Measurements from ENCODE around the gene GZMM. TPM values are rescaled to one million over a fixed set of nuclear protein-coding genes. Genes with fewer than 3 reads are reported as not detected.
A peak's percentile ranks its signal among the peaks of the same experiment; 100 is the strongest.

The GZMM gene
- total and polyA plus RNA-seq, 2 of the 13 experiments (the other 11 are each of a cell fraction or from before 2014, with no cell fraction given), result 0.07 TPM; not detected in 1

GRCh38 chr19:524062-524674 lies 19.7 kb upstream of the GZMM start (continued):
- TF ChIP-seq, protein P1, sequence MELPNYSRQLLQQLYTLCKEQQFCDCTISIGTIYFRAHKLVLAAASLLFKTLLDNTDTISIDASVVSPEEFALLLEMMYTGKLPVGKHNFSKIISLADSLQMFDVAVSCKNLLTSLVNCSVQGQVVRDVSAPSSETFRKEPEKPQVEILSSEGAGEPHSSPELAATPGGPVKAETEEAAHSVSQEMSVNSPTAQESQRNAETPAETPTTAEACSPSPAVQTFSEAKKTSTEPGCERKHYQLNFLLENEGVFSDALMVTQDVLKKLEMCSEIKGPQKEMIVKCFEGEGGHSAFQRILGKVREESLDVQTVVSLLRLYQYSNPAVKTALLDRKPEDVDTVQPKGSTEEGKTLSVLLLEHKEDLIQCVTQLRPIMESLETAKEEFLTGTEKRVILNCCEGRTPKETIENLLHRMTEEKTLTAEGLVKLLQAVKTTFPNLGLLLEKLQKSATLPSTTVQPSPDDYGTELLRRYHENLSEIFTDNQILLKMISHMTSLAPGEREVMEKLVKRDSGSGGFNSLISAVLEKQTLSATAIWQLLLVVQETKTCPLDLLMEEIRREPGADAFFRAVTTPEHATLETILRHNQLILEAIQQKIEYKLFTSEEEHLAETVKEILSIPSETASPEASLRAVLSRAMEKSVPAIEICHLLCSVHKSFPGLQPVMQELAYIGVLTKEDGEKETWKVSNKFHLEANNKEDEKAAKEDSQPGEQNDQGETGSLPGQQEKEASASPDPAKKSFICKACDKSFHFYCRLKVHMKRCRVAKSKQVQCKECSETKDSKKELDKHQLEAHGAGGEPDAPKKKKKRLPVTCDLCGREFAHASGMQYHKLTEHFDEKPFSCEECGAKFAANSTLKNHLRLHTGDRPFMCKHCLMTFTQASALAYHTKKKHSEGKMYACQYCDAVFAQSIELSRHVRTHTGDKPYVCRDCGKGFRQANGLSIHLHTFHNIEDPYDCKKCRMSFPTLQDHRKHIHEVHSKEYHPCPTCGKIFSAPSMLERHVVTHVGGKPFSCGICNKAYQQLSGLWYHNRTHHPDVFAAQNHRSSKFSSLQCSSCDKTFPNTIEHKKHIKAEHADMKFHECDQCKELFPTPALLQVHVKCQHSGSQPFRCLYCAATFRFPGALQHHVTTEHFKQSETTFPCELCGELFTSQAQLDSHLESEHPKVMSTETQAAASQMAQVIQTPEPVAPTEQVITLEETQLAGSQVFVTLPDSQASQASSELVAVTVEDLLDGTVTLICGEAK (IDR thresholded peaks at IDR 0.05), result no peak
- TF ChIP-seq, protein P1 (CRISPR knock-in tag; IDR thresholded peaks at IDR 0.05), result 0 out of 2 replicates have a peak, but pooled peaks have one; percentile 32
- TF ChIP-seq SALL2 (CRISPR knock-in tag; IDR thresholded peaks at IDR 0.05), result no peak
- TF ChIP-seq SRF (IDR thresholded peaks at IDR 0.05; ENCODE audit: low read depth, low read length), result no peak
- TF ChIP-seq, protein P2, sequence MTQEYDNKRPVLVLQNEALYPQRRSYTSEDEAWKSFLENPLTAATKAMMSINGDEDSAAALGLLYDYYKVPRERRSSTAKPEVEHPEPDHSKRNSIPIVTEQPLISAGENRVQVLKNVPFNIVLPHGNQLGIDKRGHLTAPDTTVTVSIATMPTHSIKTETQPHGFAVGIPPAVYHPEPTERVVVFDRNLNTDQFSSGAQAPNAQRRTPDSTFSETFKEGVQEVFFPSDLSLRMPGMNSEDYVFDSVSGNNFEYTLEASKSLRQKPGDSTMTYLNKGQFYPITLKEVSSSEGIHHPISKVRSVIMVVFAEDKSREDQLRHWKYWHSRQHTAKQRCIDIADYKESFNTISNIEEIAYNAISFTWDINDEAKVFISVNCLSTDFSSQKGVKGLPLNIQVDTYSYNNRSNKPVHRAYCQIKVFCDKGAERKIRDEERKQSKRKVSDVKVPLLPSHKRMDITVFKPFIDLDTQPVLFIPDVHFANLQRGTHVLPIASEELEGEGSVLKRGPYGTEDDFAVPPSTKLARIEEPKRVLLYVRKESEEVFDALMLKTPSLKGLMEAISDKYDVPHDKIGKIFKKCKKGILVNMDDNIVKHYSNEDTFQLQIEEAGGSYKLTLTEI (CRISPR knock-in tag; conservative IDR thresholded peaks at IDR 0.05), result no peak
- no peak for TF ChIP-seq TCF7L2 (IDR thresholded peaks at IDR 0.05; ENCODE audit: low read depth, low read length)
- peak; percentile 95 for TF ChIP-seq ZNF687 (CRISPR knock-in tag; IDR thresholded peaks at IDR 0.05)
- TF ChIP-seq ZNF253 (CRISPR knock-in tag; IDR thresholded peaks at IDR 0.05; ENCODE audit: borderline replicate concordance), result no peak
- TF ChIP-seq ZC3H4 (CRISPR knock-in tag; IDR thresholded peaks at IDR 0.05; ENCODE audit: borderline replicate concordance), result no peak
- TF ChIP-seq SP4 (CRISPR knock-in tag; IDR thresholded peaks at IDR 0.05), result peak; percentile 87
- no peak for TF ChIP-seq HCFC1 (IDR thresholded peaks at IDR 0.05; ENCODE audit: low read depth, low read length)
- peak; percentile 47 for TF ChIP-seq NFYB (CRISPR knock-in tag; IDR thresholded peaks at IDR 0.05)

All from HepG2 (cell line).